Non-pigmented ciliary epithelial cell (primary cell): ENCODE data around the gene CDKAL1.

Experiments
- DNase-seq: peaks from one replicate; pipeline ENCODE4 v3.0.0-alpha.2; 2010; ENCODE audit warnings: low read depth

The CDKAL1 gene

DNA sequence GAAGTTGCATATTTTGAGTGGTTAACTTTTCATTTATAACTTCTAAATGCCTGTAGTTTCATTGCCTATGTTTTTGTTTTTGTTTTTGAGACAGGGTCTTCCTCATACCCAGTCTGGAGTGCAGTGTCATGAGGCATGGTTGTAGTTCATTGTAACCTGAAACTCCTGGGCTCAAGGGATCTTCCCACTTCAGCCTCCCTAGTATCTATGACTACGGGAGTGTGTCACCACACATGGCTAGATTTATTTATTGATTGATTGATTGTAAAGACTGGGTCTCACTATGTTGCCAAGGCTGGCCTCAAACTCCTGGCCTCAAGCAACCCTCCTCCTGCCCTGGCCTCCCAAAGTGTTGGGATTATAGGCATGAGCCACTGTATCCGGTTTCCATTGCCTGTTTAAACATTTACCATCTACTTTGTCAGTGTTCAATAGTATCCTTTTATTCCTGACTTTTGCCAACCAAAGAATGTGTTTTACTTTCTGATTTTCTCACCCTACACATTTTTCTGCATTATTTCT lies 144.6 kb downstream of the CDKAL1 start:
- no peak for DNase-seq

DNA sequence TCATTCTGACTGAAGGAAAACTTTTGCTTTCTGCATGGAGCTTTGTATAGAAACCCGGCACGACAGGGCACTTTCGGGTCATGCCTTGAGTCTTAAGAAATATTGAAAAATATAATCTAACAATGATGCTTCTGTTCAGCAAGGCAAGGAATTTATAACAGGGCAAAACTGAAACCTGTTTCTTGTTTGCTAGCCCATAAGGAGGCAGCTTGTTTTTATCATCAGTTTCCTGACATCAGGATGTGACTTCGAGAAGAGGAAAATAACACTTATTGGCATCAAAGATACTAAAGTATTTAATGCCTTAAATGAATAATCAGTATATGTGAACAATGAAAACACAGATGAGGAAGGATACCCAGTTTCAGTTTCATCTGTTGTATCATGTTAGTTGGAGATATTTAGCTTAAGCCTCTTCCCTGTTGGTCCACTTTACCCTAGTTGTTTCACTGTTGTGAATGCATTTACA lies 146.5 kb downstream of the CDKAL1 start:
- no peak for DNase-seq

DNA sequence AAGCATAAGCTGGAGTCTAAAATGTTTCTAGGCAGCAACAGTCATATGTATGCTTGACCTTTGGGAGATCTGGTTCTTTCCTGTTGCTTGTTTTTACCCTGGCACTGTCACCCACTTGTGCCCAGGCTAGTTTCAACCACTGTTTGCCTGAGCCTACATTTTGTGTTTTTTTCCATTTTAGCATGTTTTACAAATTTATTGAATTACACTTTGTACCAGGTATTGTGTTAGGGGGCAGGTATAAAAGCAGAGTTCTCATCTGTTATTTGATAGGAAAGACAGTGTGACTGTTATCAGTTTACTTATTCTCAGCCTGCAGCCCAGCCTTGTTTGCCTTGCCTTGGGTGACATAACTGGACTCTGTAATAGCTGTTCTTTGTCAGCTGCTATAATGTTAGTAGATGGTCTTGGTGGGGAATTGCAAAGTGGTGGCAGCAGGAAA lies 147.0 kb downstream of the CDKAL1 start:
- DNase-seq: no peak

GRCh38 chr6:20684474-20684873 lies 150.2 kb downstream of the CDKAL1 start:
- DNase-seq: no peak

GRCh38 chr6:20686142-20686541 lies 151.9 kb downstream of the CDKAL1 start:
- DNase-seq: no peak

GRCh38 chr6:20687494-20687893 lies 153.2 kb downstream of the CDKAL1 start:
- DNase-seq: no peak

DNA sequence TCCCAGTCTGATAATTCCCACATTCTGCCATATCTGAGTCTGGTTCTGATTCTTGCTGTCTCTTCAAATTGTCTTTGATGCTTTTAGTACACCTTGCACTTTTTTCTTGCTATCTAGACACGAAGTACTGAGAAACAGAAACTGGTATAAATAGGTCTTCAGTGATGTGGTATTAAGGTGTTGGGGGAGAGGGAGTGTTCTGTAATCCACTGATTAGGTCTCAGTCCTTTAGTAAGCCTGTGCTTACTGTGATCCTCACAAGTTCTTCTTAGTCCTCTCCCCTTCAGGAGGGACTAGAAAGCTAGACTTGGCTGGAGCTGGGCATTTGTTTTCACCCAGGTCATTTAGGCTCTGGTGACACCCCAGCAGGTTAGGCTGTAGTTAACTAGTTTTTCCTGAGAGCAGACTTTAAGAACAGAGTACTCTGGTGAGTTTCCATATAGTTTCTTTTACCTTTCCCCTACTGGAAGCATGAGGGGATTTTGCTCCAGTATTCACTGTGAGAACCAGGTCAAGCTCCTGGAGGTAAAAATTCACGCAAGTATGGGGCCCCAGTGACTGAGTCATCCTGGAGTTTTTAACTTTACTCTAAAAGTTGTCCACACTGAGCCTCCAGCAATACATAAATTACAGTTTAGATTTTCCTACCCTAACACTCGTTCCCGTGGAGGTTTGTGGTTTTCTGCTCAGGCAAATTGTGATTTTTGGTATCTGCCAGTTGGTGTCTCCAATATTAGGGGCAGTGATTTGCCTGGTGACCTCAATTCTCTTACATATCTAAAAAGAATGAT lies 154.6 kb downstream of the CDKAL1 start:
- DNase-seq: no peak

GRCh38 chr6:20691185-20691584 lies 156.9 kb downstream of the CDKAL1 start:
- no peak for DNase-seq

- DNase-seq: no peak
Measured at GRCh38 chr6:20692023-20692422, 157.8 kb downstream of the CDKAL1 start.

GRCh38 chr6:20693466-20694063 lies 159.3 kb downstream of the CDKAL1 start:
- DNase-seq: no peak

GRCh38 chr6:20696676-20697075 lies 162.4 kb downstream of the CDKAL1 start:
- DNase-seq: peak; percentile 53

- DNase-seq: no peak
Measured at GRCh38 chr6:20698675-20699074, 164.4 kb downstream of the CDKAL1 start.

GRCh38 chr6:20699402-20699801 lies 165.1 kb downstream of the CDKAL1 start:
- no peak for DNase-seq

DNA sequence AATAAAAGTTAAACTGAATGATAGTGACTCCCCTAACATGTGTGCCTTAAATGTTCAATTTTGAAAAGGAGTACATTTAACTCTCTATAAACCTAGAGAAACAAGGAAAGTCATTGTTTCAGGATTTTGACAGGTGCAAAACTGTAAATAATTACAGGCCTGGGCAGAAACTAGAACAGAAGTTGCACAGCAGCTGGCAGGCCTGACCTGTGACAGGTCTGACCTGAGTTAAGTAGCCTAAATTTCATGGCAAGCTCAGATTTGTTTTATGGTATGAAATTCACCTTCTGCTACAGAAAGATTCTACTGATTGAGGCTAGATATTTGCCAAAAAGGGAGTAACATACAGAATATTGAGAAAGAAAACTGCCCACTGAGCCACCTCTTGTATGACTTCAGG lies 166.1 kb downstream of the CDKAL1 start:
- DNase-seq: no peak

GRCh38 chr6:20702366-20702765 lies 168.1 kb downstream of the CDKAL1 start:
- no peak for DNase-seq

GRCh38 chr6:20703049-20703448 lies 168.8 kb downstream of the CDKAL1 start:
- no peak for DNase-seq

DNA sequence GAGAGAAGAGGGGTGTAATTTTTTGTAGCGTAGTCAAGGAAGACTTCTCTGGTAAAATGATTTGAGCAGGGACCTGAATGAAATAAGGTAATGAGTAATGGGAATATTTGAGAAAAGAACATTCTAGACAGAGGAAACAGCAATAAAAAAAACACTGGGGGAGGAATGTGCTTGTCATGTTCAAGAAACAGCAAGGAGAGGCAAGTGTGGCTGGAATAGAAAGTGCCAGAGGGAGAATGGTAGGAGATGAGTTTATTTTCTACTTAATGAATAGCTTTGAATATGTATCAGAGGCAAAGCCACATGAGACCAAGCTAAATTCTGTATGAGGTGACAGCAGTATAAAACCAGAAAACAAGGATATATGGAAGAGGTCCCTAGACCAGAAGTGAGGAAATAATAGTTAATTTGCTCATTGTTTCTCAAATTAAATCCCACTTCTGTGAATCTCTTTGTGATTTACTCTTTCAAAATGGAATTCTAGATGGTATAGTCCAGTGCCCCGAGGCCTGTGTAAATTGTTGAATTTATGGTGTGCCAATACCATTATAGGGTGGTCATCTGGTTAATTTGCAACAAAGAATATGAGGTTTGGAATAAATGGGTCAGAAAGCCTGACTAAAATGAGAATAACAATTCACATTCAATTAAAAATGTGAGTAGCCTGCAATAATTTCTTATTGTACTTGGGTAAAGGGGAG lies 170.2 kb downstream of the CDKAL1 start:
- no peak for DNase-seq

DNA sequence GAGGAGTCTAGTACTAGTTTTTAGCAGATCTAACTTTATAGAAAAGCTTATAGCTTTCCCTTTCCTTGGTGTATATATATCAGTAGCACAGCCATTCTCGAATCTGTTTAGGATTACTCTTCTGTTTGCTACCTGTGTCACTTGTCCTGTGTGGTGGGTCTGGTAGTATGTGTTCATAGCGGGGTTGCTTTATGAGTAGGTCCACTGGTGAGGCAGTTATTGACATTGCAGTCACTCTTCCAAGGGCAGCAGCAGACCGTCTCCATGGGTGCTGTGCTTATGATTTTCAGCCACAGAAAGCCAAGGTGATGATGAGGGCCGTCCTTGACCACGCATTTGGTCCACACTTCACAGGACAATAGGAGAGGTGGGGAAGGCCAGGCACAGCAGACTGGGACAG lies 171.5 kb downstream of the CDKAL1 start:
- DNase-seq: no peak

- no peak for DNase-seq
Measured at GRCh38 chr6:20706238-20706938, 172.1 kb downstream of the CDKAL1 start.

DNA sequence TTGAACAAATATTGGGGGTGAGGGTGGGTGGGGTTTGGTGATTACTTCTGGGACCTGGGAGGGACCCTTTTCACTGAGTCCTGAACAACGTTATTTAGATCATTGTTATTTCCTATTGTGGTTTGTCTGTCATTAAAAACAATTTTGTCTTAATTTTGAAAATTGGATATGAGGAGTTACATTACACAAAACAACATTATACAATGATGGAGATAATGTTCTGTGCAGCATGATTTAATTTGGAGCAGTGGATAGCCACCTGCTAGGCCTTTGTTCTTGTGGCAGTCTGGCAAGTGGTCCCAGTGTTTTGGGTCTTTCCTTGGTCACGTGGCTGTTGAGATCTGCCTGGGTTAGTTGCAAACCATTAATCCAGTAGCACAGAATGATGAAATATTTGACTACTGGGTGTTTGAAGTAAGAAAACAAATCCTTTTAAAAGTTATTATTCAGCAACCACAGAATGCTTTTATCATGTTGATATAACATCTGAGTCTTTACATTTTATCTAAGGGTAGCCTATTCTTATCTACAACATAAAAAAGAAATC lies 172.8 kb downstream of the CDKAL1 start:
- DNase-seq: no peak

DNA sequence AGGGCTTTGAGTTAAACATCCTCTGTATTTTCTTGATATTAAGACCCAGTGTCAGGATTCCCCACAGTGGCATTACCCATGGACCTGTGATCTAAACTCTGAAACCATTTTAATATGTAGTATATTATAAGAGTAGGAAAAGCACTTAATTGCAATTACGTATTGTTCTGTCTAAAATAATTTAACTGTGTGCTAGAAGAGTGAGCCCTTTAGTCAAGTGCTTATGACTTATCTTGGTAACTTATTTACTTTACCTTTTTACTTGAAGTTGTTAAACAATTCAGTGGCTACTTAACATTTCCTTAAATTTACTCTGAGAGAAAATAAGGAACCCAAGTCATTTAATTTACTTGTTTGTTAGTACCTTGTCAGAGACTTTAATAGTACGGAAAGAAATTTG lies 173.6 kb downstream of the CDKAL1 start:
- no peak for DNase-seq
